Loucy (cell line): ENCODE measurements around the gene C12orf60.

Experiments used
- EZH2phosphoT487 ChIP-seq: fragments of 200-600 bp; IDR thresholded peaks from 2 replicates; pipeline ENCODE4 v1.6.1; 2018; ENCODE audit warnings: antibody characterized with exemption, mild to moderate bottlenecking, moderate library complexity, borderline replicate concordance
- TF ChIP-seq, protein P1 (sequence below): fragments of 200-600 bp; sonication (generic); conservative IDR thresholded peaks from 2 replicates; pipeline ENCODE4 v1.5.1; 2014; ENCODE audit warnings: mild to moderate bottlenecking, antibody characterized with exemption, low read length

DNA sequence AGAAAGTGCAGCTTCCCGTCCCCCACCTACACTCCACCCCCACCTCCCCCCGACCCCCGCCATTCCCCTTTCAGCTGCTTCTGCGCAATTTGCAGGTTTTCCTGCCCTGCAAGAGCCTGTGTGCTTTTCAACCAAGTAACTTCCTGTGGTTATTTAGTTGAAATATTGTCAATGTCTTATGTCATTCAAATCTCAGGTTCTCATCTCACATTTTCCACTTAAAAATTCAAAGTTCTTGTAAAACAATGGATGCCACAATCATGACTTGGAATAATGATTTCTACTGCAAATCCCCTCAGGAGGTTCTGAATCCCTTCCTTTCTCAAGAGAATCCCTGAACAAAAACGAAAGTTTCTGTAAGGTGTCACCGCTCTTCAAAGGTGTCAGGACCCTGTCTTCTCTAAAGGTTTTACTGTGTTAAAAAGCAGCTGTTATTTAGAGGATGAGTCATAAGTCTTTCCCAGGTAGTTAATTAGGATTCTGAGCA lies 31.8 kb upstream of the C12orf60 start:
- TF ChIP-seq, protein P1, sequence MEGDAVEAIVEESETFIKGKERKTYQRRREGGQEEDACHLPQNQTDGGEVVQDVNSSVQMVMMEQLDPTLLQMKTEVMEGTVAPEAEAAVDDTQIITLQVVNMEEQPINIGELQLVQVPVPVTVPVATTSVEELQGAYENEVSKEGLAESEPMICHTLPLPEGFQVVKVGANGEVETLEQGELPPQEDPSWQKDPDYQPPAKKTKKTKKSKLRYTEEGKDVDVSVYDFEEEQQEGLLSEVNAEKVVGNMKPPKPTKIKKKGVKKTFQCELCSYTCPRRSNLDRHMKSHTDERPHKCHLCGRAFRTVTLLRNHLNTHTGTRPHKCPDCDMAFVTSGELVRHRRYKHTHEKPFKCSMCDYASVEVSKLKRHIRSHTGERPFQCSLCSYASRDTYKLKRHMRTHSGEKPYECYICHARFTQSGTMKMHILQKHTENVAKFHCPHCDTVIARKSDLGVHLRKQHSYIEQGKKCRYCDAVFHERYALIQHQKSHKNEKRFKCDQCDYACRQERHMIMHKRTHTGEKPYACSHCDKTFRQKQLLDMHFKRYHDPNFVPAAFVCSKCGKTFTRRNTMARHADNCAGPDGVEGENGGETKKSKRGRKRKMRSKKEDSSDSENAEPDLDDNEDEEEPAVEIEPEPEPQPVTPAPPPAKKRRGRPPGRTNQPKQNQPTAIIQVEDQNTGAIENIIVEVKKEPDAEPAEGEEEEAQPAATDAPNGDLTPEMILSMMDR: no peak
- no peak for TF ChIP-seq EZH2phosphoT487
